ENCODE data around the gene IFT52.

DNA sequence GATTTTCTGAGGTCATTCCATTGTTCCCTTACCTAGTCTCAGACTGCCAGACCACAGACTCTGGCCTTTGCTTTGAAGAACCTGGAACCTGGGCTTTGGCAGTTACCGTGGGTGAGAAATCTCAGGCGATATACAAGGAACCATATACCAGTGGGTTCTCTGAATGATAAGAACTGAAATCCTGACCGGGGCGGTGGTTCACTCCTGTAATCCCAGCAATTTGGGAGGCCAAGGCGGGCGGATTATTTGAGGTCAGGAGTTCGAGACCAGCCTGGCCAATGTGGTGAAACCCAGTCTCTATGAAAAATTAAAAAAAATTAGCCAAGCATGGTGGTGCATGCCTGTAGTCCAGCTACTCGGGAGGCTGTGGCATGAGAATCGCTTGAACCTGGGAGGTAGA lies 46.2 kb upstream of the IFT52 start:
- no peak for TF ChIP-seq CREB1 (IDR thresholded peaks at IDR 0.05; ENCODE audit: low read depth)
- TF ChIP-seq RAD21 (IDR thresholded peaks at IDR 0.05; ENCODE audit: low read depth), result no peak
